ENCODE measurements around the gene GRK5. TPM values are rescaled to one million over a fixed set of nuclear protein-coding genes. Genes with fewer than 3 reads are reported as not detected.

The GRK5 gene
- total RNA-seq, 1 experiment from 2014 or later: 29.0 TPM

- Histone ChIP-seq H3K4me3 (ENCODE audit: low read depth in 2 of 2, low read length in 2 of 2) (no peak overlapping the region), H3K36me3 (ENCODE audit: control insufficient read depth, insufficient read depth, low read length) (no peaks in the 10 kb centered on the region), H3K9me3 (ENCODE audit: control insufficient read depth, insufficient read depth, low read depth, low read length) (no peaks in the 10 kb centered on the region), H3K27me3 (ENCODE audit: control insufficient read depth, insufficient read depth, low read length) (no peaks in the 10 kb centered on the region), H3K27ac (ENCODE audit: low read length) (peak overlapping the region; percentile 95), H3K4me1 (ENCODE audit: control insufficient read depth, insufficient read depth, low read length) (peaks cover 72% of the 10 kb centered on the region)
- intact Hi-C loops (cut with micrococcal nuclease; ENCODE audit: unreplicated experiment) (no loop called here), in situ Hi-C loops (cut with HindIII; ENCODE audit: low pct_unique_long_range_greater_than_20kb, low sequenced_read_pairs) (no loop called here)
- ChIA-PET POLR2A (interaction anchor here (0.6 kb wide), 1 partner anchor 244 kb away, joined by 7 read pairs; no protein-coding TSS in a partner anchor), CTCF (no interaction called here)
- DNase-seq (ENCODE audit: low read depth, low spot score) (no peak), ATAC-seq (no peak)
- BruUV-seq (replicated peaks): no TSS peak
- TF ChIP-seq REST (IDR thresholded peaks at IDR 0.05; ENCODE audit: insufficient read depth in 1 of 2, low read depth in 2 of 2, low read length in 1 of 2): no peak
- no peak for TF ChIP-seq CTCF (IDR thresholded peaks at IDR 0.05)
- no peak for TF ChIP-seq POLR2AphosphoS5 (IDR thresholded peaks at IDR 0.05; ENCODE audit: low read depth, low read length)
- no peak for TF ChIP-seq TCF7L2 (IDR thresholded peaks at IDR 0.05; ENCODE audit: low read depth, low read length)
- TF ChIP-seq SIN3A (IDR thresholded peaks at IDR 0.05; ENCODE audit: borderline replicate concordance, insufficient read depth, low read depth, low read length): no peak
Observed at GRCh38 chr10:119318411-119319160, 111.2 kb downstream of the GRK5 start.

- Histone ChIP-seq H3K36me3 (ENCODE audit: control insufficient read depth, insufficient read depth, low read length) (no peaks in the 10 kb centered on the region), H3K4me1 (ENCODE audit: control insufficient read depth, insufficient read depth, low read length) (peaks cover 68% of the 10 kb centered on the region), H3K27ac (ENCODE audit: low read length) (peak overlapping the region; percentile 95), H3K9me3 (ENCODE audit: control insufficient read depth, insufficient read depth, low read depth, low read length) (no peaks in the 10 kb centered on the region), H3K27me3 (ENCODE audit: control insufficient read depth, insufficient read depth, low read length) (no peaks in the 10 kb centered on the region), H3K4me3 (ENCODE audit: low read depth in 2 of 2, low read length in 2 of 2) (no peak overlapping the region)
- in situ Hi-C loops (cut with HindIII; ENCODE audit: low pct_unique_long_range_greater_than_20kb, low sequenced_read_pairs): no loop called here
- BruUV-seq (replicated peaks): no TSS peak
- TF ChIP-seq TCF7L2 (IDR thresholded peaks at IDR 0.05; ENCODE audit: low read depth, low read length): no peak
- TF ChIP-seq SIN3A (IDR thresholded peaks at IDR 0.05; ENCODE audit: borderline replicate concordance, insufficient read depth, low read depth, low read length): no peak
- TF ChIP-seq CTCF (IDR thresholded peaks at IDR 0.05): no peak
- no peak for TF ChIP-seq POLR2AphosphoS5 (IDR thresholded peaks at IDR 0.05; ENCODE audit: low read depth, low read length)
- ATAC-seq (no peak), DNase-seq (ENCODE audit: low read depth, low spot score) (no peak)
- POLR2A ChIA-PET: interaction anchor here (0.6 kb wide), 1 partner anchor 85 kb away, joined by 4 read pairs; no protein-coding TSS in a partner anchor
- CTCF ChIA-PET: no interaction called here
- intact Hi-C loops (cut with micrococcal nuclease; ENCODE audit: unreplicated experiment): no loop called here
Observed at GRCh38 chr10:119319161-119319919, 112.0 kb downstream of the GRK5 start.

Measured in Panc1 (cell line).